GM12878 (cell line): ENCODE results near the gene ADH6. TPM values are rescaled to one million over a fixed set of nuclear protein-coding genes. Genes with fewer than 3 reads are reported as not detected.

Experiments used
- ATAC-seq: fragments of 200-7000 bp; cut with Tn5 transposase; 3 replicates; pipeline ENCODE4 v1.9.1; 2020; ENCODE audit warnings: mild to moderate bottlenecking, moderate library complexity
- BruUV-seq: library from RNA; stranded (reverse); fragments of 400-500 nt; replicated peaks from 2 replicates; lab custom pipeline; 2021; lab: Mats Ljungman, UMichigan
- CTCF ChIA-PET: fragments of 300-600 bp; sonication (Branson Sonifier 250); formaldehyde crosslinking; extraction: SDS; loops from one replicate; lab custom pipeline; 2021; ENCODE audit warnings: inconsistent platforms; lab: Yijun Ruan, JAX
- POLR2A ChIA-PET: fragments of 350-600 bp; formaldehyde crosslinking; extraction: SDS; loops from one replicate; lab custom pipeline; 2021; ENCODE audit warnings: inconsistent platforms; lab: Charles Lee
- RAD21 ChIA-PET: fragments of 300-600 bp; sonication (Branson Sonifier 250); formaldehyde crosslinking; loops from one replicate; lab custom pipeline; 2023; ENCODE audit warnings: antibody characterized with exemption; ENCODE audit not compliant: unreplicated experiment; lab: Charles Lee
- SMC1A ChIA-PET: fragments of 300-600 bp; sonication (Branson Sonifier 250); formaldehyde crosslinking; loops from one replicate; lab custom pipeline; 2023; ENCODE audit not compliant: unreplicated experiment, uncharacterized antibody; lab: Charles Lee
- DNase-seq: peaks from one replicate; pipeline ENCODE4 v3.0.0-alpha.2; 2011; ENCODE audit warnings: low read depth, low spot score
- FAIRE-seq: peaks from 3 replicates; lab custom pipeline; 2011; peaks lifted over from hg19 to GRCh38; lab: Jason Lieb, UNC
- H2AFZ ChIP-seq: 2 replicates; pipeline ENCODE4 v1.6.0; 2011; ENCODE audit warnings: low read depth, low read length, control low read depth; ENCODE audit not compliant: control insufficient read depth
- H3K27ac ChIP-seq: 2 replicates; pipeline ENCODE4 v1.5.1; 2011; ENCODE audit warnings: control low read depth; ENCODE audit not compliant: control insufficient read depth, insufficient read depth
- H3K27me3 ChIP-seq, 2 experiments: replicated peaks in 1 of 2; 2 replicates each; pipeline versions ENCODE4 v1.6.0 to v1.6.1; 2011; ENCODE audit warnings: low read length in 1 of 2; ENCODE audit not compliant: control insufficient read depth in 2 of 2, insufficient read depth in 2 of 2
- H3K36me3 ChIP-seq, 2 experiments: 2 replicates each; pipeline ENCODE4 v1.5.1; 2011; ENCODE audit warnings: low read length in 1 of 2; ENCODE audit not compliant: control insufficient read depth in 2 of 2, insufficient read depth in 2 of 2
- H3K4me1 ChIP-seq: 2 replicates; pipeline ENCODE4 v1.6.1; 2011; ENCODE audit warnings: mild to moderate bottlenecking, low read length, moderate library complexity, mixed read lengths; ENCODE audit not compliant: control insufficient read depth, insufficient read depth
- H3K4me2 ChIP-seq: 2 replicates; pipeline ENCODE4 v1.6.0; 2011; ENCODE audit warnings: control low read depth; ENCODE audit not compliant: control insufficient read depth, insufficient read depth
- H3K4me3 ChIP-seq: fragments of 200-600 bp; sonication (generic); 2 replicates; pipeline ENCODE4 v1.5.1; 2016
- H3K79me2 ChIP-seq: 2 replicates; pipeline ENCODE4 v1.6.0; 2011; ENCODE audit warnings: low read length; ENCODE audit not compliant: control insufficient read depth, insufficient read depth
- H3K9ac ChIP-seq: 2 replicates; pipeline ENCODE4 v1.8.0; 2011; ENCODE audit warnings: low read length, control low read depth, mixed read lengths; ENCODE audit not compliant: control insufficient read depth, insufficient read depth
- H3K9me3 ChIP-seq: replicated peaks from 3 replicates; pipeline ENCODE4 v1.5.1; 2011; ENCODE audit warnings: mild to moderate bottlenecking, low read length; ENCODE audit not compliant: control insufficient read depth, insufficient read depth
- H4K20me1 ChIP-seq: 2 replicates; pipeline ENCODE4 v1.6.0; 2011; ENCODE audit not compliant: control insufficient read depth, insufficient read depth
- CHD4 ChIP-seq: fragments of 200-600 bp; sonication (generic); IDR thresholded peaks from 2 replicates; pipeline ENCODE4 v1.6.1; 2016; ENCODE audit warnings: mild to moderate bottlenecking
- CREB1 ChIP-seq: IDR thresholded peaks from 2 replicates; pipeline ENCODE4 v1.6.1; 2012; ENCODE audit warnings: low read depth, mild to moderate bottlenecking, inconsistent platforms
- KDM1A ChIP-seq: fragments of 200-600 bp; sonication (generic); IDR thresholded peaks from 2 replicates; pipeline ENCODE4 v1.6.1; 2016; ENCODE audit warnings: borderline replicate concordance
- KLF5 ChIP-seq: fragments of 450-650 bp; IDR thresholded peaks from 2 replicates; pipeline ENCODE4 v1.6.1; 2014; ENCODE audit warnings: mild to moderate bottlenecking; ENCODE audit not compliant: partially characterized antibody
- NFXL1 ChIP-seq: fragments of 450-650 bp; IDR thresholded peaks from 2 replicates; pipeline ENCODE4 v1.6.1; 2017; ENCODE audit warnings: antibody characterized with exemption, mild to moderate bottlenecking, borderline replicate concordance
- NR2C2 ChIP-seq: IDR thresholded peaks from 2 replicates; pipeline ENCODE4 v1.6.1; 2011; ENCODE audit warnings: borderline replicate concordance, low read depth; ENCODE audit not compliant: control insufficient read depth, insufficient read length
- NR2F1 ChIP-seq: fragments of 450-650 bp; conservative IDR thresholded peaks from 2 replicates; pipeline ENCODE4 v1.6.1; 2017; ENCODE audit warnings: mild to moderate bottlenecking
- NRF1 ChIP-seq: conservative IDR thresholded peaks from 2 replicates; pipeline ENCODE4 v1.6.1; 2011; ENCODE audit warnings: mild to moderate bottlenecking, low read depth, low read length, improper control_type of control experiment
- SRF ChIP-seq, 2 experiments: IDR thresholded peaks; 2 replicates each; pipeline ENCODE4 v1.6.1; 2011; ENCODE audit warnings: low read depth in 2 of 2, low read length in 2 of 2, mild to moderate bottlenecking in 1 of 2, moderate library complexity in 1 of 2
- STAT3 ChIP-seq: IDR thresholded peaks from 2 replicates; pipeline ENCODE4 v1.6.1; 2011; ENCODE audit warnings: low read depth, low read length, improper control_type of control experiment
- TARDBP ChIP-seq: IDR thresholded peaks from 2 replicates; pipeline ENCODE4 v1.6.1; 2016; ENCODE audit warnings: borderline replicate concordance
- TCF12 ChIP-seq: IDR thresholded peaks from 2 replicates; pipeline ENCODE4 v1.6.1; 2011; ENCODE audit warnings: low read depth, mild to moderate bottlenecking, low read length
- WRNIP1 ChIP-seq: IDR thresholded peaks from 2 replicates; pipeline ENCODE4 v1.6.1; 2011; ENCODE audit warnings: low read depth, low read length, improper control_type of control experiment, borderline replicate concordance
- WGBS: methylation state at CpG from one replicate; pipeline ENCODE4 v1.1.6; 2016; ENCODE audit warnings: low lambda C conversion rate; ENCODE audit not compliant: insufficient replicate concordance, insufficient coverage; ENCODE audit errors: missing lambda C conversion rate; 5-methylcytosine and 5-hydroxymethylcytosine counted together
- in situ Hi-C: fragments of 300-500 bp; cut with MboI; formaldehyde crosslinking; loops from 9 replicates; pipeline ENCODE4 v1.14.3; 2018; ENCODE audit warnings: mixed read lengths
- intact Hi-C: fragments of 100-400 bp; cut with micrococcal nuclease; formaldehyde crosslinking; loops from one replicate; pipeline ENCODE4 v1.14.2; 2022; ENCODE audit not compliant: unreplicated experiment
- polyA plus RNA-seq, 11 experiments: library from polyadenylated mRNA; depleted of rRNA in 4 of 11; unstranded in 6 of 11; stranded (reverse) in 5 of 11; fragments of >200 nt; fragmentation: Nextera tagmentation in 4 of 11; fragmentation: Illumina TruSeq in 1 of 11; extraction: Ambion mirVana in 4 of 11; extraction: Trizol in 1 of 11; gene quantifications; 1 replicate in 1 of 11; 2 replicates in 10 of 11; pipeline versions ENCODE4 v1.2.1 to v1.2.3, GENCODE V29; 2011 to 2016; ENCODE audit warnings: inconsistent platforms in 2 of 11, missing spikeins in 2 of 11, low read depth in 1 of 11
- total RNA-seq, 4 experiments: library from RNA; depleted of rRNA in 3 of 4; stranded (reverse); fragments of >200 nt in 3 of 4; fragmentation: Illumina TruSeq in 1 of 4; extraction: Trizol in 1 of 4; gene quantifications; 2 replicates each; pipeline versions ENCODE4 v1.2.1 to v1.2.3, GENCODE V29; 2013 to 2021
- TF ChIP-seq, protein P1 (sequence below): fragments of 450-650 bp; IDR thresholded peaks from 2 replicates; pipeline ENCODE4 v1.6.1; 2014; ENCODE audit warnings: mild to moderate bottlenecking

The ADH6 gene
- total and polyA plus RNA-seq, 10 of the 15 experiments (the other 5 are each of a cell fraction or from before 2014, with no cell fraction given): 0.03 to 0.16 TPM; not detected in 8

DNA sequence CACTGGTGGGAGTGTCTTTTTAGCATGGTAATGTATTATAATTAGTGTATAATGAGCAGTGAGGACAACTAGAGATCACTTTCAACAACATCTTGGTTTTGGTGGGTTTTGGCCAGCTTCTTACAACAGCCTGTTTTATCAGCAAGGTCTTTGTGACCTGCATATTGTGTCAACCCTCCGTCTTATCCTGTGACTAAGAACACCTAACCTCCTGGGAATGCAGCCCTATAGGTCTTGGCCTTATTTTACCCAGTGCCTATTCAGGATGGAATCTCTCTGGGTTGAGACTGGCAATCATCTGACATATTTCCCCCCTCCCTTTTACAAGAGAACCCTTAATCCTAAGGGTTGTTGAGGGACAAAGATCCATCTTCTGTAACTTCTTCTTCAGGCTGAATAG is 53.1 kb downstream of the ADH6 start (continued):
- TF ChIP-seq KDM1A: no peak
- no peak for TF ChIP-seq SRF (IDR thresholded peaks at IDR 0.05; ENCODE audit: low read depth in 2 of 2, low read length in 2 of 2)

- no peak for FAIRE-seq
Observed at GRCh38 chr4:99161373-99162099, 57.5 kb downstream of the ADH6 start.

More at GRCh38 chr4:99161373-99162099, 57.5 kb downstream of the ADH6 start:
- no peaks in the 10 kb centered on the region for H3K4me1 ChIP-seq
- DNase-seq: no peak
- CTCF ChIA-PET: interaction anchor here (0.6 kb wide), 1 partner anchor 10 kb away, joined by 3 read pairs; no protein-coding TSS in a partner anchor
- H3K27ac ChIP-seq: no peak overlapping the region
- no peaks in the 10 kb centered on the region for H3K79me2 ChIP-seq
- in situ Hi-C loops: no loop called here
- H3K9ac ChIP-seq: no peak overlapping the region
- no peak for TF ChIP-seq TARDBP
- no peak for TF ChIP-seq WRNIP1
- TF ChIP-seq CREB1: no peak
- TF ChIP-seq STAT3: no peak
- TF ChIP-seq NR2C2: no peak
- TF ChIP-seq, protein P1, sequence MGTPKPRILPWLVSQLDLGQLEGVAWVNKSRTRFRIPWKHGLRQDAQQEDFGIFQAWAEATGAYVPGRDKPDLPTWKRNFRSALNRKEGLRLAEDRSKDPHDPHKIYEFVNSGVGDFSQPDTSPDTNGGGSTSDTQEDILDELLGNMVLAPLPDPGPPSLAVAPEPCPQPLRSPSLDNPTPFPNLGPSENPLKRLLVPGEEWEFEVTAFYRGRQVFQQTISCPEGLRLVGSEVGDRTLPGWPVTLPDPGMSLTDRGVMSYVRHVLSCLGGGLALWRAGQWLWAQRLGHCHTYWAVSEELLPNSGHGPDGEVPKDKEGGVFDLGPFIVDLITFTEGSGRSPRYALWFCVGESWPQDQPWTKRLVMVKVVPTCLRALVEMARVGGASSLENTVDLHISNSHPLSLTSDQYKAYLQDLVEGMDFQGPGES: no peak
- TF ChIP-seq CHD4: no peak
- no peak for TF ChIP-seq TCF12
- TF ChIP-seq NFXL1: no peak
- no peak for TF ChIP-seq NRF1
- TF ChIP-seq NR2F1: no peak
- TF ChIP-seq KLF5: no peak
- TF ChIP-seq, all 136 proteins: peak for 0
- BruUV-seq: no TSS peak
- no peak overlapping the region for H2AFZ ChIP-seq
- ATAC-seq: no peak
- 88% methylated on average over 3 of the region's 3 CpGs for WGBS
- H3K4me2 ChIP-seq: no peak overlapping the region
- no peaks in the 10 kb centered on the region for H3K36me3 ChIP-seq
- no peaks in the 10 kb centered on the region for H4K20me1 ChIP-seq
- no peaks in the 10 kb centered on the region for H3K9me3 ChIP-seq
- ChIA-PET RAD21 (no interaction called here), SMC1A (interaction anchor here (1.0 kb wide), 1 partner anchor 242 kb away, joined by 3 read pairs; no protein-coding TSS in a partner anchor), POLR2A (no interaction called here)
- H3K27me3 ChIP-seq: no peaks in the 10 kb centered on the region
- intact Hi-C loops: no loop called here
- H3K4me3 ChIP-seq: no peak overlapping the region
